HAP-1 (cell line): ENCODE measurements around the gene SLC30A1.

Source experiments
- DNase-seq, 2 experiments: peaks; one replicate each; pipeline ENCODE4 v3.0.0-alpha.2; 2016 to 2020; ENCODE audit warnings: low spot score in 2 of 2
- H3K27me3 ChIP-seq: fragments of 250-450 bp; sonication (Bioruptor Pico); 2 replicates; pipeline ENCODE4 v1.5.1; 2020; ENCODE audit warnings: low read depth, mild to moderate bottlenecking, moderate library complexity
- H3K36me3 ChIP-seq: fragments of 250-450 bp; sonication (Bioruptor Pico); replicated peaks from 2 replicates; pipeline ENCODE4 v1.5.1; 2020; ENCODE audit warnings: mild to moderate bottlenecking
- H3K4me1 ChIP-seq: fragments of 250-450 bp; sonication (Bioruptor Pico); 2 replicates; pipeline ENCODE4 v1.5.1; 2020; ENCODE audit warnings: mild to moderate bottlenecking
- H3K4me3 ChIP-seq: fragments of 250-450 bp; sonication (Bioruptor Pico); 2 replicates; pipeline ENCODE4 v1.5.1; 2020; ENCODE audit warnings: mild to moderate bottlenecking, moderate library complexity
- H3K9me3 ChIP-seq: fragments of 250-450 bp; sonication (Bioruptor Pico); 2 replicates; pipeline ENCODE4 v1.5.1; 2020; ENCODE audit warnings: mild to moderate bottlenecking, moderate library complexity
- in situ Hi-C: fragments of 300-500 bp; cut with MboI; formaldehyde crosslinking; loops from 3 replicates; pipeline ENCODE4 v1.14.3; 2020; ENCODE audit warnings: low sequenced_read_pairs, inconsistent platforms, mixed read lengths

SLC30A1 gene

GRCh38 chr1:211538287-211538686 lies 40.7 kb downstream of the SLC30A1 start:
- Histone ChIP-seq H3K4me1 (no peaks in the 10 kb centered on the region), H3K4me3 (no peak overlapping the region), H3K36me3 (no peaks in the 10 kb centered on the region), H3K27me3 (no peaks in the 10 kb centered on the region), H3K9me3 (no peaks in the 10 kb centered on the region)
- DNase-seq, result no peak
- in situ Hi-C loops, result no loop called here

GRCh38 chr1:211537253-211537652 lies 41.7 kb downstream of the SLC30A1 start:
- H3K36me3 ChIP-seq, result no peaks in the 10 kb centered on the region
- no peak overlapping the region for H3K4me3 ChIP-seq
- H3K9me3 ChIP-seq, result no peaks in the 10 kb centered on the region
- in situ Hi-C loops, result no loop called here
- H3K27me3 ChIP-seq, result no peaks in the 10 kb centered on the region
- H3K4me1 ChIP-seq, result no peaks in the 10 kb centered on the region
- no peak for DNase-seq

GRCh38 chr1:211536606-211537005 lies 42.4 kb downstream of the SLC30A1 start:
- Histone ChIP-seq H3K4me1 (no peaks in the 10 kb centered on the region), H3K9me3 (no peaks in the 10 kb centered on the region), H3K27me3 (no peaks in the 10 kb centered on the region), H3K4me3 (no peak overlapping the region), H3K36me3 (no peaks in the 10 kb centered on the region)
- DNase-seq, result no peak
- in situ Hi-C loops, result no loop called here

- H3K36me3 ChIP-seq, result no peaks in the 10 kb centered on the region
- no peaks in the 10 kb centered on the region for H3K9me3 ChIP-seq
- in situ Hi-C loops, result no loop called here
- no peaks in the 10 kb centered on the region for H3K4me1 ChIP-seq
- DNase-seq, result no peak
- H3K4me3 ChIP-seq, result no peak overlapping the region
- no peaks in the 10 kb centered on the region for H3K27me3 ChIP-seq
These were observed 43.6 kb downstream of the SLC30A1 start for GRCh38 chr1:211535346-211535745.

- Histone ChIP-seq H3K4me1 (no peaks in the 10 kb centered on the region), H3K27me3 (no peaks in the 10 kb centered on the region), H3K9me3 (no peaks in the 10 kb centered on the region), H3K4me3 (no peak overlapping the region), H3K36me3 (no peaks in the 10 kb centered on the region)
- in situ Hi-C loops, result no loop called here
- DNase-seq, result no peak
These were observed 44.2 kb downstream of the SLC30A1 start for GRCh38 chr1:211534545-211535291.

- Histone ChIP-seq H3K27me3 (no peaks in the 10 kb centered on the region), H3K4me3 (no peak overlapping the region), H3K36me3 (no peaks in the 10 kb centered on the region), H3K4me1 (no peaks in the 10 kb centered on the region), H3K9me3 (no peaks in the 10 kb centered on the region)
- in situ Hi-C loops, result no loop called here
- no peak for DNase-seq
These were observed 46.9 kb downstream of the SLC30A1 start for GRCh38 chr1:211532088-211532444.

- no peaks in the 10 kb centered on the region for H3K4me1 ChIP-seq
- H3K9me3 ChIP-seq, result no peaks in the 10 kb centered on the region
- no peaks in the 10 kb centered on the region for H3K27me3 ChIP-seq
- DNase-seq, result no peak
- H3K36me3 ChIP-seq, result no peaks in the 10 kb centered on the region
- no peak overlapping the region for H3K4me3 ChIP-seq
- in situ Hi-C loops, result no loop called here
These were observed 47.5 kb downstream of the SLC30A1 start for GRCh38 chr1:211531194-211532087.

GRCh38 chr1:211530102-211530501 lies 48.9 kb downstream of the SLC30A1 start:
- H3K4me3 ChIP-seq, result no peak overlapping the region
- no peaks in the 10 kb centered on the region for H3K27me3 ChIP-seq
- H3K9me3 ChIP-seq, result no peaks in the 10 kb centered on the region
- no peak for DNase-seq
- no peaks in the 10 kb centered on the region for H3K36me3 ChIP-seq
- in situ Hi-C loops, result no loop called here
- H3K4me1 ChIP-seq, result no peaks in the 10 kb centered on the region

GRCh38 chr1:211529453-211529852 lies 49.5 kb downstream of the SLC30A1 start:
- H3K4me1 ChIP-seq, result no peaks in the 10 kb centered on the region
- H3K36me3 ChIP-seq, result no peaks in the 10 kb centered on the region
- in situ Hi-C loops, result no loop called here
- H3K4me3 ChIP-seq, result no peak overlapping the region
- H3K27me3 ChIP-seq, result no peaks in the 10 kb centered on the region
- no peaks in the 10 kb centered on the region for H3K9me3 ChIP-seq
- DNase-seq, result no peak

GRCh38 chr1:211529011-211529410 lies 50.0 kb downstream of the SLC30A1 start:
- no peak for DNase-seq
- Histone ChIP-seq H3K4me3 (no peak overlapping the region), H3K4me1 (no peaks in the 10 kb centered on the region), H3K27me3 (no peaks in the 10 kb centered on the region), H3K36me3 (no peaks in the 10 kb centered on the region), H3K9me3 (no peaks in the 10 kb centered on the region)
- in situ Hi-C loops, result no loop called here

- no peaks in the 10 kb centered on the region for H3K36me3 ChIP-seq
- in situ Hi-C loops, result no loop called here
- H3K4me1 ChIP-seq, result no peaks in the 10 kb centered on the region
- no peaks in the 10 kb centered on the region for H3K9me3 ChIP-seq
- H3K27me3 ChIP-seq, result no peaks in the 10 kb centered on the region
- H3K4me3 ChIP-seq, result no peak overlapping the region
- no peak for DNase-seq
These were observed 51.1 kb downstream of the SLC30A1 start for GRCh38 chr1:211527888-211528287.

GRCh38 chr1:211527006-211527405 lies 52.0 kb downstream of the SLC30A1 start:
- H3K36me3 ChIP-seq, result no peaks in the 10 kb centered on the region
- H3K4me3 ChIP-seq, result no peak overlapping the region
- no peaks in the 10 kb centered on the region for H3K27me3 ChIP-seq
- no peak for DNase-seq
- in situ Hi-C loops, result no loop called here
- H3K9me3 ChIP-seq, result no peaks in the 10 kb centered on the region
- no peaks in the 10 kb centered on the region for H3K4me1 ChIP-seq

- H3K9me3 ChIP-seq, result no peaks in the 10 kb centered on the region
- no peaks in the 10 kb centered on the region for H3K36me3 ChIP-seq
- in situ Hi-C loops, result no loop called here
- DNase-seq, result no peak
- H3K4me3 ChIP-seq, result no peak overlapping the region
- no peaks in the 10 kb centered on the region for H3K4me1 ChIP-seq
- H3K27me3 ChIP-seq, result no peaks in the 10 kb centered on the region
These were observed 52.9 kb downstream of the SLC30A1 start for GRCh38 chr1:211526101-211526500.

- Histone ChIP-seq H3K36me3 (no peaks in the 10 kb centered on the region), H3K4me1 (no peaks in the 10 kb centered on the region), H3K27me3 (no peaks in the 10 kb centered on the region), H3K4me3 (no peak overlapping the region), H3K9me3 (no peaks in the 10 kb centered on the region)
- DNase-seq, result no peak
- in situ Hi-C loops, result no loop called here
These were observed 53.8 kb downstream of the SLC30A1 start for GRCh38 chr1:211525101-211525676.
